C4-2B (cell line): ENCODE results near the gene ME1.

Experiments used
- CTCF ChIP-seq: fragments of 450-650 bp; conservative IDR thresholded peaks from 2 replicates; pipeline ENCODE4 v1.5.1; 2017; ENCODE audit warnings: mild to moderate bottlenecking
- ZFX ChIP-seq: fragments of 450-650 bp; IDR thresholded peaks from 2 replicates; pipeline ENCODE4 v1.6.1; 2017

DNA sequence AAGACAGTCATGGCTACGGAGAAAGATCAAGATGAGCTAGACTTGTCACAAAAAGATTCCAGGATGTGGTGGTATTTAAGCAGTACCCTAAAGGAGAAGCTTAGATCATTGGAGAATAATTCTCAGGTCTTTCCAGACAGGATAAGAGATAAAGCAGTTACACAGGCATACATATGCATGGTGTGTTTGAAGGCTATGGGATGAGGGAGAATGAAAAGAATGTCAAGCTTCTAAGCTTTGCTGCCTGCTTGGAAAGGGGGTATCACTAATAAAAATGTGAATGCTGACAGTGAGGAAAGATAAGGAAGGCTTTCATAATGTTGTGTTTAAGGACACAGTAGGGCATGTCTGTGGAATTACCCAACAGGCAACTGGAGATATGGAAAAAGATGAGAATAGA, 209.6 kb downstream of the ME1 start:
- TF ChIP-seq CTCF (no peak), ZFX (no peak)
